Upper lobe of right lung (tissue), 1 donor: ENCODE measurements around the gene PHKG1. TPM values are rescaled to one million over a fixed set of nuclear protein-coding genes. Genes with fewer than 3 reads are reported as not detected.
"Not testable (repeated sequence)": the region's sequence is repeated elsewhere in the genome, so short reads cannot be mapped to it uniquely, and the experiment has no call there.

ENCODE experiments used
- ATAC-seq: fragments of 200-7000 bp; cut with Tn5 transposase; one replicate; pipeline ENCODE4 v1.9.1; 2020; ENCODE audit warnings: mild to moderate bottlenecking, moderate library complexity
- DNase-seq: peaks from one replicate; pipeline ENCODE4 v3.0.0-alpha.2; 2020
- H3K27ac ChIP-seq: fragments of 200-600 bp; one replicate; pipeline ENCODE4 v1.8.0; 2022
- H3K27me3 ChIP-seq: fragments of 200-600 bp; one replicate; pipeline ENCODE4 v1.8.0; 2022; ENCODE audit warnings: mild to moderate bottlenecking
- H3K36me3 ChIP-seq: fragments of 200-600 bp; one replicate; pipeline ENCODE4 v1.8.0; 2022
- H3K4me1 ChIP-seq: fragments of 200-600 bp; one replicate; pipeline ENCODE4 v1.8.0; 2022
- H3K4me3 ChIP-seq: fragments of 200-600 bp; one replicate; pipeline ENCODE4 v1.8.0; 2022; ENCODE audit warnings: mild to moderate bottlenecking
- H3K9me3 ChIP-seq: fragments of 200-600 bp; one replicate; pipeline ENCODE4 v1.8.0; 2022
- CTCF ChIP-seq: fragments of 200-600 bp; IDR thresholded peaks from one replicate; pipeline ENCODE4 v1.8.0; 2022; ENCODE audit warnings: antibody characterized with exemption
- intact Hi-C: fragments of 100-400 bp; cut with DNase I; formaldehyde crosslinking; loops from one replicate; pipeline ENCODE4 v1.11.0; 2022
- total RNA-seq: library from RNA; stranded (reverse); fragmentation: NEBNext Ultra II Directional; extraction: Animal tissue kit (Norgen Biotek cat#: 25700); gene quantifications from one replicate; pipeline ENCODE4 v1.2.1, GENCODE V29; 2021
- donor health status: DM: no; HTN: yes; CAD: no; lungs with severe emphysema.

Gene PHKG1
- total RNA-seq, 1 donor from 2014 or later = 0.72 TPM

GRCh38 chr7:56077681-56078080, 15.1 kb downstream of the PHKG1 start:
- Histone ChIP-seq H3K4me3 (no peak overlapping the region), H3K27ac (no peak overlapping the region), H3K27me3 (no peaks in the 10 kb centered on the region), H3K36me3 (peaks cover 31% of the 10 kb centered on the region), H3K9me3 (no peaks in the 10 kb centered on the region), H3K4me1 (peaks cover 9% of the 10 kb centered on the region)
- DNase-seq (peak; percentile 30), ATAC-seq (no peak)
- TF ChIP-seq CTCF = no peak
- intact Hi-C loops = loop anchor here (5.0 kb wide), 1 partner anchor 75 kb away; no protein-coding TSS in a partner anchor

- peaks cover 50% of the 10 kb centered on the region for H3K36me3 ChIP-seq
Observed at GRCh38 chr7:56074371-56074791, 18.4 kb downstream of the PHKG1 start.

GRCh38 chr7:56066376-56066775, 26.4 kb downstream of the PHKG1 start:
- ATAC-seq, H3K4me1 ChIP-seq, H3K27me3 ChIP-seq, H3K27ac ChIP-seq, H3K4me3 ChIP-seq, intact Hi-C loops, H3K9me3 ChIP-seq: not testable (repeated sequence)
- peaks cover 53% of the 10 kb centered on the region for H3K36me3 ChIP-seq
- DNase-seq = peak; percentile 40

More at GRCh38 chr7:56074371-56074791, 18.4 kb downstream of the PHKG1 start:
- intact Hi-C loops = no loop called here
- peak; percentile 92 for TF ChIP-seq CTCF
- Histone ChIP-seq H3K27me3 (no peaks in the 10 kb centered on the region), H3K4me3 (no peak overlapping the region), H3K4me1 (no peaks in the 10 kb centered on the region), H3K27ac (no peak overlapping the region), H3K9me3 (no peaks in the 10 kb centered on the region)
- ATAC-seq (peak; percentile 99), DNase-seq (peak; percentile 89)

GRCh38 chr7:56063882-56064625, 28.7 kb downstream of the PHKG1 start, which contains the start of gene SUMF2:
TSS of gene SUMF2 (plus strand) at chr7:56064286. CDS start at chr7:56064312, 26 bp downstream.
- H3K27me3 ChIP-seq = no peaks in the 10 kb centered on the region
- peaks cover 10% of the 10 kb centered on the region for H3K4me1 ChIP-seq
- peak; percentile 37 for TF ChIP-seq CTCF
- H3K36me3 ChIP-seq = peaks cover 54% of the 10 kb centered on the region
- peak; percentile 97 for DNase-seq
- H3K9me3 ChIP-seq = no peaks in the 10 kb centered on the region
- intact Hi-C loops = no loop called here
- peak; percentile 99 for ATAC-seq
- H3K4me3 ChIP-seq = peak within 1 kb of the TSS; percentile 77
- H3K27ac ChIP-seq = peak within 1 kb of the TSS; percentile 93

GRCh38 chr7:56063500-56063881, 29.3 kb downstream of the PHKG1 start:
- peak overlapping the region; percentile 93 for H3K27ac ChIP-seq
- no peaks in the 10 kb centered on the region for H3K27me3 ChIP-seq
- peaks cover 10% of the 10 kb centered on the region for H3K4me1 ChIP-seq
- peaks cover 54% of the 10 kb centered on the region for H3K36me3 ChIP-seq
- H3K9me3 ChIP-seq = no peaks in the 10 kb centered on the region
- peak overlapping the region; percentile 77 for H3K4me3 ChIP-seq
- ATAC-seq (no peak), DNase-seq (no peak)
- no peak for TF ChIP-seq CTCF
- intact Hi-C loops = no loop called here

- ATAC-seq (no peak), DNase-seq (no peak)
- intact Hi-C loops = no loop called here
- Histone ChIP-seq H3K4me3 (no peak overlapping the region), H3K27ac (no peak overlapping the region), H3K4me1 (peaks cover 10% of the 10 kb centered on the region), H3K9me3 (no peaks in the 10 kb centered on the region), H3K27me3 (no peaks in the 10 kb centered on the region), H3K36me3 (peaks cover 61% of the 10 kb centered on the region)
- no peak for TF ChIP-seq CTCF
Observed at GRCh38 chr7:56062382-56062781, 30.4 kb downstream of the PHKG1 start.
